ENCODE measurements around the gene BRIX1.

GRCh38 chr5:34903260-34903659 lies 12.3 kb upstream of the BRIX1 start:
- TF ChIP-seq CTCF (conservative IDR thresholded peaks at IDR 0.05; ENCODE audit: low read depth, low read length), result no peak
- TF ChIP-seq BHLHE40 (IDR thresholded peaks at IDR 0.05; ENCODE audit: low read depth, low read length), result no peak
- TF ChIP-seq RAD21 (IDR thresholded peaks at IDR 0.05; ENCODE audit: low read length), result no peak
- no peak for TF ChIP-seq POLR2A (IDR thresholded peaks at IDR 0.05; ENCODE audit: low read depth, low read length)
